Mesendoderm (in vitro differentiated cells): Measurements from ENCODE around the gene CUL9.
A peak's percentile ranks its signal among the peaks of the same experiment; 100 is the strongest.

Source experiments
- DNase-seq: peaks from one replicate; pipeline ENCODE4 v3.0.0; 2013
- H2AK5ac ChIP-seq: 2 replicates; pipeline ENCODE4 v1.6.1; 2013; ENCODE audit warnings: low read length, inconsistent platforms
- H2BK120ac ChIP-seq: 2 replicates; pipeline ENCODE4 v1.6.1; 2013; ENCODE audit warnings: low read depth, mild to moderate bottlenecking, low read length, moderate library complexity, mixed read lengths
- H2BK15ac ChIP-seq: replicated peaks from 2 replicates; pipeline ENCODE4 v1.6.1; 2013; ENCODE audit warnings: low read depth, mild to moderate bottlenecking, moderate library complexity
- H2BK5ac ChIP-seq: 2 replicates; pipeline ENCODE4 v1.6.1; 2013; ENCODE audit warnings: low read length, inconsistent platforms
- H3K18ac ChIP-seq: 2 replicates; pipeline ENCODE4 v1.6.1; 2013; ENCODE audit warnings: mild to moderate bottlenecking, low read length, mixed read lengths
- H3K23ac ChIP-seq: one replicate; pipeline ENCODE4 v1.6.1; 2013; ENCODE audit warnings: low read length
- H3K27ac ChIP-seq: 2 replicates; pipeline ENCODE4 v1.5.1; 2013; ENCODE audit warnings: low read depth, mild to moderate bottlenecking, inconsistent platforms, low read length, moderate library complexity
- H3K27me3 ChIP-seq: 2 replicates; pipeline ENCODE4 v1.6.1; 2013; ENCODE audit warnings: low read length, control low read depth, mild to moderate bottlenecking, inconsistent platforms; ENCODE audit not compliant: insufficient read depth, poor library complexity
- H3K36me3 ChIP-seq: 2 replicates; pipeline ENCODE4 v1.6.1; 2013; ENCODE audit warnings: low read length, inconsistent platforms; ENCODE audit not compliant: control insufficient read depth, insufficient read depth
- H3K4ac ChIP-seq: one replicate; pipeline ENCODE4 v1.6.1; 2013; ENCODE audit warnings: low read depth, mild to moderate bottlenecking, low read length, moderate library complexity
- H3K4me1 ChIP-seq: 2 replicates; pipeline ENCODE4 v1.6.1; 2013; ENCODE audit warnings: low read depth, low read length, inconsistent platforms; ENCODE audit not compliant: control insufficient read depth
- H3K4me2 ChIP-seq: 2 replicates; pipeline ENCODE4 v1.6.1; 2013; ENCODE audit warnings: low read length
- H3K4me3 ChIP-seq: 2 replicates; pipeline ENCODE4 v1.5.1; 2013; ENCODE audit warnings: mild to moderate bottlenecking, low read length
- H3K56ac ChIP-seq: one replicate; pipeline ENCODE4 v1.6.1; 2013; ENCODE audit warnings: low read length
- H3K79me1 ChIP-seq: 2 replicates; pipeline ENCODE4 v1.6.1; 2013; ENCODE audit warnings: low read length, inconsistent platforms
- H3K79me2 ChIP-seq: 2 replicates; pipeline ENCODE4 v1.6.1; 2013; ENCODE audit warnings: mild to moderate bottlenecking, low read length; ENCODE audit not compliant: control insufficient read depth, insufficient read depth
- H3K9ac ChIP-seq: 2 replicates; pipeline ENCODE4 v1.6.1; 2013; ENCODE audit warnings: low read length, inconsistent platforms
- H4K5ac ChIP-seq: one replicate; pipeline ENCODE4 v1.6.1; 2013; ENCODE audit warnings: low read length
- H4K8ac ChIP-seq: one replicate; pipeline ENCODE4 v1.6.1; 2013; ENCODE audit warnings: low read depth, mild to moderate bottlenecking, control low read depth, low read length, moderate library complexity
- WGBS: extraction: QIAGEN DNeasy Blood & Tissue Kit; methylation state at CpG from one replicate; pipeline ENCODE4 v1.1.7; 2013; ENCODE audit warnings: low lambda C conversion rate, missing lambda C conversion rate; ENCODE audit not compliant: insufficient coverage; ENCODE audit errors: extremely low coverage; 5-methylcytosine and 5-hydroxymethylcytosine counted together

The CUL9 gene

GRCh38 chr6:43175676-43176422 is 6.1 kb upstream of the CUL9 start:
- no peak overlapping the region for H3K4me2 ChIP-seq
- H3K23ac ChIP-seq: no peak overlapping the region
- H3K27ac ChIP-seq: no peak overlapping the region
- peaks cover 13% of the 10 kb centered on the region for H3K4me1 ChIP-seq
- H2BK15ac ChIP-seq: no peak overlapping the region
- H3K4me3 ChIP-seq: no peak overlapping the region
- no peak overlapping the region for H3K9ac ChIP-seq
- H3K56ac ChIP-seq: no peak overlapping the region
- H3K27me3 ChIP-seq: no peaks in the 10 kb centered on the region
- no peak overlapping the region for H3K18ac ChIP-seq
- no peak for DNase-seq
- H4K5ac ChIP-seq: no peak overlapping the region
- peaks cover 15% of the 10 kb centered on the region for H3K36me3 ChIP-seq
- peaks cover 23% of the 10 kb centered on the region for H3K79me2 ChIP-seq
- no peak overlapping the region for H2AK5ac ChIP-seq
- no peak overlapping the region for H2BK5ac ChIP-seq
- H3K79me1 ChIP-seq: peaks cover 28% of the 10 kb centered on the region
- H4K8ac ChIP-seq: no peak overlapping the region
- no CpG with 5 or more reads among the region's 11 CpGs for WGBS
- H3K4ac ChIP-seq: no peak overlapping the region
- no peak overlapping the region for H2BK120ac ChIP-seq

- H3K79me1 ChIP-seq: peaks cover 28% of the 10 kb centered on the region
- H2BK5ac ChIP-seq: no peak overlapping the region
- H3K4ac ChIP-seq: no peak overlapping the region
- no peak overlapping the region for H2BK15ac ChIP-seq
- no peak overlapping the region for H2BK120ac ChIP-seq
- no peak overlapping the region for H4K5ac ChIP-seq
- no peak overlapping the region for H4K8ac ChIP-seq
- H3K23ac ChIP-seq: no peak overlapping the region
- H3K4me3 ChIP-seq: no peak overlapping the region
- no peak for DNase-seq
- no peak overlapping the region for H3K27ac ChIP-seq
- H2AK5ac ChIP-seq: no peak overlapping the region
- H3K27me3 ChIP-seq: no peaks in the 10 kb centered on the region
- H3K56ac ChIP-seq: no peak overlapping the region
- no peak overlapping the region for H3K9ac ChIP-seq
- peaks cover 23% of the 10 kb centered on the region for H3K79me2 ChIP-seq
- H3K4me2 ChIP-seq: no peak overlapping the region
- peaks cover 13% of the 10 kb centered on the region for H3K4me1 ChIP-seq
- no CpG with 5 or more reads among the region's 6 CpGs for WGBS
- peaks cover 15% of the 10 kb centered on the region for H3K36me3 ChIP-seq
- H3K18ac ChIP-seq: no peak overlapping the region
Measured at GRCh38 chr6:43176423-43176786, 5.6 kb upstream of the CUL9 start.

- Histone ChIP-seq H3K4me3 (no peak overlapping the region), H3K36me3 (peaks cover 15% of the 10 kb centered on the region), H3K18ac (no peak overlapping the region), H4K8ac (no peak overlapping the region), H3K27ac (no peak overlapping the region), H3K56ac (no peak overlapping the region), H3K9ac (no peak overlapping the region), H2BK5ac (no peak overlapping the region), H2BK15ac (no peak overlapping the region), H4K5ac (no peak overlapping the region), H3K79me2 (peaks cover 10% of the 10 kb centered on the region), H3K4me1 (peaks cover 9% of the 10 kb centered on the region), H3K79me1 (peaks cover 19% of the 10 kb centered on the region), H2AK5ac (no peak overlapping the region), H3K4ac (no peak overlapping the region), H2BK120ac (no peak overlapping the region), H3K23ac (no peak overlapping the region), H3K4me2 (no peak overlapping the region), H3K27me3 (no peaks in the 10 kb centered on the region)
- WGBS: no CpG with 5 or more reads among the region's 12 CpGs
- no peak for DNase-seq
Measured at GRCh38 chr6:43178150-43178549, 3.8 kb upstream of the CUL9 start.

- Histone ChIP-seq H3K4ac (no peak overlapping the region), H2AK5ac (no peak overlapping the region), H3K4me2 (no peak overlapping the region), H3K23ac (no peak overlapping the region), H3K4me1 (peaks cover 2% of the 10 kb centered on the region), H2BK15ac (no peak overlapping the region), H3K27me3 (no peaks in the 10 kb centered on the region), H4K8ac (no peak overlapping the region), H2BK5ac (no peak overlapping the region), H3K27ac (no peak overlapping the region), H3K18ac (no peak overlapping the region), H3K9ac (no peak overlapping the region), H2BK120ac (no peak overlapping the region), H3K56ac (no peak overlapping the region), H3K79me1 (peaks cover 13% of the 10 kb centered on the region), H3K79me2 (peaks cover 4% of the 10 kb centered on the region), H3K4me3 (no peak overlapping the region), H4K5ac (no peak overlapping the region), H3K36me3 (peaks cover 15% of the 10 kb centered on the region)
- no peak for DNase-seq
- no CpG with 5 or more reads among the region's 20 CpGs for WGBS
Measured at GRCh38 chr6:43178951-43179830, 2.8 kb upstream of the CUL9 start.

- peaks cover 15% of the 10 kb centered on the region for H3K36me3 ChIP-seq
- no peak overlapping the region for H2BK15ac ChIP-seq
- no peak overlapping the region for H4K5ac ChIP-seq
- H3K4me1 ChIP-seq: peaks cover 2% of the 10 kb centered on the region
- H3K18ac ChIP-seq: no peak overlapping the region
- H3K9ac ChIP-seq: no peak overlapping the region
- no peak overlapping the region for H4K8ac ChIP-seq
- no peak overlapping the region for H2BK120ac ChIP-seq
- H3K79me2 ChIP-seq: peaks cover 4% of the 10 kb centered on the region
- WGBS: no CpG with 5 or more reads among the region's 7 CpGs
- no peaks in the 10 kb centered on the region for H3K27me3 ChIP-seq
- no peak overlapping the region for H2AK5ac ChIP-seq
- H3K4me3 ChIP-seq: no peak overlapping the region
- H3K79me1 ChIP-seq: peaks cover 13% of the 10 kb centered on the region
- no peak overlapping the region for H3K23ac ChIP-seq
- H3K27ac ChIP-seq: no peak overlapping the region
- H2BK5ac ChIP-seq: no peak overlapping the region
- no peak for DNase-seq
- peak overlapping the region; percentile 5 for H3K56ac ChIP-seq
- no peak overlapping the region for H3K4me2 ChIP-seq
- H3K4ac ChIP-seq: no peak overlapping the region
Measured at GRCh38 chr6:43180058-43180457, 1.9 kb upstream of the CUL9 start.
